Neutrophil (primary cell): ENCODE data around the gene MRPS35.

Experiments
- H3K27ac ChIP-seq: fragments of 200-600 bp; sonication (generic); 2 replicates; pipeline ENCODE4 v1.5.1; 2016; ENCODE audit warnings: mild to moderate bottlenecking, moderate library complexity
- H3K27me3 ChIP-seq: fragments of 200-600 bp; sonication (generic); 2 replicates; pipeline ENCODE4 v1.6.0; 2016; ENCODE audit warnings: mild to moderate bottlenecking
- H3K36me3 ChIP-seq: fragments of 200-600 bp; sonication (generic); 2 replicates; pipeline ENCODE4 v1.5.1; 2017
- H3K4me1 ChIP-seq, 2 experiments: fragments of 200-600 bp in 1 of 2; sonication (generic) in 1 of 2; 1 replicate in 1 of 2; 2 replicates in 1 of 2; pipeline versions ENCODE4 v1.5.1 to v1.6.1; 2013 to 2016; ENCODE audit warnings: low read depth in 1 of 2, low read length in 1 of 2, mild to moderate bottlenecking in 1 of 2, moderate library complexity in 1 of 2; ENCODE audit not compliant: control insufficient read depth in 1 of 2, insufficient read depth in 1 of 2
- H3K4me3 ChIP-seq, 2 experiments: fragments of 200-600 bp in 1 of 2; sonication (generic) in 1 of 2; 1 replicate in 1 of 2; 2 replicates in 1 of 2; pipeline ENCODE4 v1.5.1; 2013 to 2016; ENCODE audit warnings: low read depth in 1 of 2, low read length in 1 of 2, mild to moderate bottlenecking in 1 of 2, moderate library complexity in 1 of 2
- H3K9me3 ChIP-seq: fragments of 200-600 bp; sonication (generic); 2 replicates; pipeline ENCODE4 v1.5.1; 2016
- TF ChIP-seq, protein P1 (sequence below): fragments of 200-600 bp; sonication (generic); IDR thresholded peaks from 2 replicates; pipeline ENCODE4 v1.5.1; 2016; ENCODE audit warnings: antibody characterized with exemption

The MRPS35 gene

DNA sequence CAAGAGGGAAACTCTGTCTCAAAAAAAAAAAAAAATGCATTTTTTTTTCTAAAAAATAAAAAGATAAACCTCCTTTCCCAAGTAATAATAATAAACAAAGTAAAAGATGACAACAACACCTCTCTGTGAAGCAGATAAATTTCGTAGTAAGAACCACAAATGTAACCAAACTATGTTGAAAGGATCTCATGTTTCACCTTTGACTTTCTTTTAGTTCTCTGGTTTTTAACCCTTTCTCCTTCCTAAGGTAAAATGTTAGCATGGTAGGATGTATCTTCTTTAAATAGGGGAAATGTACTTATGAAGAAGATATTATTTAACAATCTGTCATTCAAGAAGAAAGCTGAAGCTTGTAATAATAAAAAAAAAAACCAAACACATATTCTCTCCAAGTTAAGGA is 67.6 kb downstream of the MRPS35 start:
- H3K9me3 ChIP-seq = no peaks in the 10 kb centered on the region
- H3K27ac ChIP-seq = no peak overlapping the region
- peaks cover 15% of the 10 kb centered on the region in 2 experiments for H3K4me1 ChIP-seq
- no peaks in the 10 kb centered on the region for H3K27me3 ChIP-seq
- H3K4me3 ChIP-seq = no peak overlapping the region
- TF ChIP-seq, protein P1, sequence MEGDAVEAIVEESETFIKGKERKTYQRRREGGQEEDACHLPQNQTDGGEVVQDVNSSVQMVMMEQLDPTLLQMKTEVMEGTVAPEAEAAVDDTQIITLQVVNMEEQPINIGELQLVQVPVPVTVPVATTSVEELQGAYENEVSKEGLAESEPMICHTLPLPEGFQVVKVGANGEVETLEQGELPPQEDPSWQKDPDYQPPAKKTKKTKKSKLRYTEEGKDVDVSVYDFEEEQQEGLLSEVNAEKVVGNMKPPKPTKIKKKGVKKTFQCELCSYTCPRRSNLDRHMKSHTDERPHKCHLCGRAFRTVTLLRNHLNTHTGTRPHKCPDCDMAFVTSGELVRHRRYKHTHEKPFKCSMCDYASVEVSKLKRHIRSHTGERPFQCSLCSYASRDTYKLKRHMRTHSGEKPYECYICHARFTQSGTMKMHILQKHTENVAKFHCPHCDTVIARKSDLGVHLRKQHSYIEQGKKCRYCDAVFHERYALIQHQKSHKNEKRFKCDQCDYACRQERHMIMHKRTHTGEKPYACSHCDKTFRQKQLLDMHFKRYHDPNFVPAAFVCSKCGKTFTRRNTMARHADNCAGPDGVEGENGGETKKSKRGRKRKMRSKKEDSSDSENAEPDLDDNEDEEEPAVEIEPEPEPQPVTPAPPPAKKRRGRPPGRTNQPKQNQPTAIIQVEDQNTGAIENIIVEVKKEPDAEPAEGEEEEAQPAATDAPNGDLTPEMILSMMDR = no peak
- no peaks in the 10 kb centered on the region for H3K36me3 ChIP-seq

- Histone ChIP-seq H3K4me3 (peak overlapping the region; percentile 61 to 65), H3K4me1 (peaks cover 15% of the 10 kb centered on the region in 2 experiments), H3K27me3 (no peaks in the 10 kb centered on the region), H3K9me3 (no peaks in the 10 kb centered on the region), H3K27ac (peak overlapping the region; percentile 75), H3K36me3 (no peaks in the 10 kb centered on the region)
- TF ChIP-seq, protein P1 = no peak
These were observed 68.8 kb downstream of the MRPS35 start for GRCh38 chr12:27779416-27779919.

DNA sequence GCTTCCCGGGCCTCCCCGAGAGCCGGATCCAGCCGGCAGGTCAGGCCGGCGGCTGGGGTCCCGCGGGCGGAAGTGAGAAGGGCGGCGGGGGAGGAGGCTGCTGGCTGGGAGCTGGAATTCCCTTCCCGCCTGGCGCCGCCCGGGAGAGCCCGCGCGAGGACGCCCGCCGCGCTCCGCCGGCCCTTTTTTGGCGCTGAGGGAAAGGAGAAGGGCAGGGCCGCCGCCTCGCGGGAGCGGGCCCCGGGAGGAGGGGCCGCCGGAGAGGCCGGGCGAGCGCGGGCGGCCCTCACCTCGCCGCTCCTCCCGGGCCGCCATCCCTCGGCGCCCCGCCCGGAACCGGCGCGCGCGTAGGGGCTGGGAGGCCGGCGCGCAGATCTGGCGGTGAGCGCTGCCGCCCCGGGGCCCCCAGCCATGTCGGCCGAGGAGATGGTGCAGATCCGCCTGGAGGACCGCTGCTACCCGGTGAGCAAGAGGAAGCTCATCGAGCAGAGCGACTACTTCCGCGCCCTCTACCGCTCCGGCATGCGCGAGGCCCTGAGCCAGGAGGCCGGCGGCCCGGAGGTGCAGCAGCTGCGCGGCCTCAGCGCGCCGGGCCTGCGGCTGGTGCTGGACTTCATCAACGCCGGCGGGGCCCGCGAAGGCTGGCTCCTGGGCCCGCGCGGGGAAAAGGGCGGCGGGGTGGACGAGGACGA is 69.4 kb downstream of the MRPS35 start, which contains the start of the genes KLHL42 and MANSC4:
Gene KLHL42, plus strand, starts transcription at position 314 of the 692 bp plus-strand sequence. Its CDS starts 98 bp downstream, at position 412.
Gene MANSC4, minus strand, starts transcription at position 317 of the 692 bp plus-strand sequence. CDS start 8,960 bp downstream, outside the sequence.
- TF ChIP-seq, protein P1 = no peak
- H3K27ac ChIP-seq = peak within 1 kb of the TSS; percentile 75
- H3K4me3 ChIP-seq = peak within 1 kb of the TSS; percentile 61 to 65

DNA sequence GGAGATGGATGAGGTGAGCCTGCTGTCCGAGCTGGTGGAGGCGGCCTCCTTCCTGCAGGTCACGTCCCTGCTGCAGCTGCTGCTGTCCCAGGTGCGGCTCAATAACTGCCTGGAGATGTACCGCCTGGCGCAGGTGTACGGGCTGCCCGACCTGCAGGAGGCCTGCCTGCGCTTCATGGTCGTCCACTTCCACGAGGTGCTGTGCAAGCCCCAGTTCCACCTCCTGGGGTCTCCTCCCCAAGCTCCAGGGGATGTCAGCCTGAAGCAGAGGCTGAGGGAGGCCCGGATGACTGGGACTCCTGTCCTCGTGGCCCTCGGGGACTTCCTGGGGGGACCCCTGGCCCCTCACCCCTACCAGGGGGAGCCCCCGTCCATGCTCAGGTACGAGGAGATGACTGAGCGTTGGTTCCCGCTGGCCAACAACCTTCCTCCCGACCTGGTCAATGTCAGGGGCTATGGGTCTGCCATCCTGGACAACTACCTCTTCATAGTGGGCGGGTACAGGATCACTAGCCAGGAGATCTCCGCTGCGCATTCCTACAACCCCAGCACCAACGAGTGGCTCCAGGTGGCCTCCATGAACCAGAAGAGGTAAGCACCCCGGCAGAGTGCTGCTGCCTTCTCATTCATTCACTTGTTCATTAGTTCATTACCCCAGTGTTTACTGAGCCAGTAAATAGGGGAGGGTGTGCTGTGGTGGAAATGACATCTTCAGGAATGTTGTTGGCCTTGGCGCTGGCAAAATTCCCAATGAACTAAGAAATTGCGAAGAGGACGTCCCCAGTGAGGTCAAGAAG is 70.2 kb downstream of the MRPS35 start:
- no peaks in the 10 kb centered on the region for H3K27me3 ChIP-seq
- H3K9me3 ChIP-seq = no peaks in the 10 kb centered on the region
- no peaks in the 10 kb centered on the region for H3K36me3 ChIP-seq
- H3K4me1 ChIP-seq = peaks cover 19 to 23% of the 10 kb centered on the region in 2 experiments
- TF ChIP-seq, protein P1 = no peak
- H3K27ac ChIP-seq = peak overlapping the region; percentile 75
- peak overlapping the region; percentile 61 to 65 for H3K4me3 ChIP-seq

More for the DNA sequence above, 69.4 kb downstream of the MRPS35 start, which contains the start of the genes KLHL42 and MANSC4:
- Histone ChIP-seq H3K9me3 (no peaks in the 10 kb centered on the region), H3K4me1 (peaks cover 15% of the 10 kb centered on the region in 2 experiments), H3K27me3 (no peaks in the 10 kb centered on the region), H3K36me3 (no peaks in the 10 kb centered on the region)

GRCh38 chr12:27781680-27782079 is 71.0 kb downstream of the MRPS35 start:
- H3K27me3 ChIP-seq = no peaks in the 10 kb centered on the region
- H3K4me3 ChIP-seq = no peak overlapping the region
- H3K9me3 ChIP-seq = no peaks in the 10 kb centered on the region
- no peak overlapping the region for H3K27ac ChIP-seq
- TF ChIP-seq, protein P1 = no peak
- peaks cover 26 to 30% of the 10 kb centered on the region in 2 experiments for H3K4me1 ChIP-seq
- no peaks in the 10 kb centered on the region for H3K36me3 ChIP-seq
